SIG-M5 treated with dmso at 0.1 percent for 504 hours (cell line): ENCODE measurements around the gene KIRREL2.

Experiments
- DNase-seq: peaks from one replicate; lab custom pipeline; 2025; ENCODE audit not compliant: unreplicated experiment; lab: John Stamatoyannopoulos, UW

Gene KIRREL2

DNA sequence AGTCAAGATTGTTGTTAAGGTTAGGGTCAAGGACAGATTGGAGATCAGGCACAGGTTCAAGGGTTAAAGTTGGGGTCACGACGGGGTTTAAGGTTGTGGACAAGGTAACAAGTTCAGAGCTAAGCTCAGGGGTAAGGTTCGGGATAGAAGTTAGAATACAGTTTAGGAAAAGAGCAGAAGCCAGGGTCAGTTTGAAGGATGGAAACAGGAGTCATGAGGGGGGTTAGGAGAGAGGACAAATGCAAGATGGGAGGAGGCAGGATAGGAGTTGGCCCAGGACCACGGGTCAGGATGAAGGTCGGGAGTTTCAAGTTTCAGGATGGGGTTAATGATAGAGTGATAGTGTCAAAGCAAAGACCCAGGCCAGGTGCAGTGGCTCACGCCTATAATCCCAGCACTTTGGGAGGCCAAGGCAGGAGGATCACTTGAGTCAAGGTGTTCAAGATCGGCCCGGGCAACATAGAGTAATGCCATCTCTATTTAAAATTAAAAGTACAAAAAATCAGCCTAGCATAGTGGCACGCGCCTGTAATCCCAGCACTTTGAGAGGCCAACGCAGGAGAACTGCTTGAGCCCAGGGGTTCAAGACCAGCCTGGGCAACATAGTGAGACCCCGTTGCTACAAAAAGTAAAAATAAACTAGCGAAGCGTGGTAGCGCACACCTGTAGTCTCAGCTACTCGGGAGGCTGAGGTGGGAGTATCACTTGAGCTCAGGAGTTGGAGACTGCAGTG, 12.1 kb upstream of the KIRREL2 start:
- DNase-seq: no peak

DNA sequence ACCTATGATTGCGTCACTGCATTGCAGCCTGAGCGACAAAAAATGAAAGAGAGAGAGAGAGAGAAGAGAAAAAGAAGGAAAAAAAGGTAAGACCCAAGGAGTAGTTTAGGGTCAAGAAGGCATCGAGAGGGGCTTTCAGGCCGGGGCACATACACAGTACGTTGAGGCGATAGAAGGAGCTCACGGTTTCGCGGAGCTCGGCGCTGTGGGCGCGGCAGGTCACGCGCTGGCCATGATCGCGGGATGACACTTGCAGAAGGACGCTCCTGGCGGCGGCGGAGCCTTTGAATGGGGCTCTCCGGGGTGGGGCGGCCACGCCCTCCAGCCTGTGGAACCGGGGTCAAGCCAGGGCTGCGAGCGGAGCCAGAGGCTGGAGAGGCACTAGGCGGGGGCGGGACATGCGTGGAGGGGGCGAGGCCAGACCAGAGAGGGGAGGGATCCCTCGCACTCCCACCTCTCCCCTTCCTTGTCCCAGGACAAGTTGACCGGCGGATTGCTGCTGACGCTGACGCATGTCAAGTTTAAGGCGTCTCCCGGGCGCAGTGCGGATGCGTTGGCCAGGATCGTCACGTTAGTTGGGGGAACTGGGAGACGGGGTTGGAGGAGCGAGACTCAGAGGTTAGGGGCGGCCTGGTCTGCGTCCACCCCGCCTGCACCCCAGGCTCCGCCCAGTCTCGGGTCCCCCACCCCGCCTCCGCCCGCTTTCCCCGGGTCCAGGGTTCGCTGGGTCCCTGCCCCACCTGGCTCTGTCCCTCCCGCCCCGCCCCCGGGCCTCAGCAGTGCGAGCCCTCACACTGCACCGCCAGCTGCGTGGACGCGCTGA, 11.3 kb upstream of the KIRREL2 start:
- DNase-seq: no peak

GRCh38 chr19:35846038-35846668, 10.6 kb upstream of the KIRREL2 start:
- no peak for DNase-seq

GRCh38 chr19:35847911-35848310, 8.8 kb upstream of the KIRREL2 start:
- no peak for DNase-seq

GRCh38 chr19:35848486-35848885, 8.2 kb upstream of the KIRREL2 start:
- no peak for DNase-seq

- DNase-seq: no peak
Observed at GRCh38 chr19:35848919-35849505, 7.7 kb upstream of the KIRREL2 start.

DNA sequence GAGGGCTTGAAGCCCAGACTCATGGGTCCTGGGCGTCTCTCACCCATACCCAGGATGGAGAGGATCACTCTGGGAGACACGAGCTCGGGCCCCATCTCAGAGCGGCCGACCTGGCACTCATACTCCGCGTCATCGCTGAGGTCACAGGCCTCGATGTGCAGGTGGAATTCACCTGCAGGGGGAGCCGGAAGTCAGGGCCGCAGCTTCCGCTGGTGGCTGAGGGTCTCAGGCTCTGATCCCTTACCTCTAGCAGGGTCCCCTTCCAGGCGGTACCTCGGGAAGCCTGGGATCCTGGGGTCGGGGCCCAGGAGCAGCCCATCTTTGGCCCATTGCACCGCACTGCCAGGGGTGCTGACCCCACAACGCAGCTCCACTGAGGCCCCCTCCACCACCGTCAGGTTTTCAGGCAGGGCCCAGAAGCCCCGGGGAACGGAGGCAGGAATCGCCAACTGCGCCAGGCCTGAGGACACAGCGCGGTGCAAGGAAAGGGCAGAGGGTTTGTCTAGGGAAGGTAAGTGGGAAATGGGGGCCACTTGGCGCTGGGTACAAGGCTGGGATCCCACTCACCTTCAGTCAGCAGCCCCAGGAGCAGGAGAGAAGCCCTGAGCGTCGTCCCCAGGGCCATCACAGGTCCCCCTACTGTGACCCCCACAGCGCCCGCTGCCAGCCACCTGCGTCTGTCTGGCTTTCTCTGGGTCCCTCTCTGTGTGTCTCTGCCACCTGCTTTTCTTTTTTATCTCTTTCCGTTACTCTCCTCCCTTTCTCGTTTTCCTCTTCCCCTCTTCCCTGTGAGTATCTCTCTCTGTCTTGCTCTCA, 5.3 kb upstream of the KIRREL2 start:
- no peak for DNase-seq

DNA sequence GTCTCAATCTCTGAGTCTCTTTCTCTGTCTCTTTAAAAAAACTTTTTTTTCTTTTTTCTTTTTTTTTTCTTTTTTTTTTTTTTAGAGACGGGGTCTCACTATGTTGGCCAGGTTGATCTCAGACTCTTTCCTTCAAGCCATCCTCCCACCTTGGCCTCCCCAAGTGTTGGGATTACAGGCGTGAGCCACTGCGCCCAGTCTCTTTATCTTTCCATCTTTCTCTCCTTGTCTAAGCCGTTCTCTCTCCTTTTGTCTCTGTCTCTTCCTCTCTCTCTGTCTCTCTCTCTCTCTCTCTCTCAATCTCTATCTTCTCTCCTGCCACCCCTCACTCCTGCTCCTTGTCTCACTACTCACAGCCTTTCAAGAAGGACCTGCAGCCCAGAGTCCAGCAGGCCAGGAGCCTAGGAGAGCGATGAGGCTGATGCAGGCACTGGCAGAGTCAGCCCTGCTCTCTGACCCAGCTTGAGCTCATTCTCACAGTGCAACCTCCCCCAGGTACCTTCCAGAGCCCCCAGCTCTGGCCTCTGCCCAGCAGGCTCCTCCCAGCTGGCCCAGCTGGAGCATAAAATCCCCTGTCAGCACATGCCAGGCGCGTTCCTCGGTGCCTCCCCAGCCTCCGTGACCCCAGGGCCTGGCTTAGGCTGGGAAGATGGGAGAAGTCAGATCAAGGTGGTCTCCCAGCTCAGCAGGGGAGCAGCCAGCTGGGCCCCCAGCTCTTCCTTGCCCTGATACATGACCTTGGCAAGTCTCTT, 4.5 kb upstream of the KIRREL2 start, which contains the start of gene NPHS1:
NPHS1 (minus strand) TSS at position 476 of the 752 bp plus-strand sequence. CDS start 667 bp downstream, outside the sequence.
- DNase-seq: no peak

DNA sequence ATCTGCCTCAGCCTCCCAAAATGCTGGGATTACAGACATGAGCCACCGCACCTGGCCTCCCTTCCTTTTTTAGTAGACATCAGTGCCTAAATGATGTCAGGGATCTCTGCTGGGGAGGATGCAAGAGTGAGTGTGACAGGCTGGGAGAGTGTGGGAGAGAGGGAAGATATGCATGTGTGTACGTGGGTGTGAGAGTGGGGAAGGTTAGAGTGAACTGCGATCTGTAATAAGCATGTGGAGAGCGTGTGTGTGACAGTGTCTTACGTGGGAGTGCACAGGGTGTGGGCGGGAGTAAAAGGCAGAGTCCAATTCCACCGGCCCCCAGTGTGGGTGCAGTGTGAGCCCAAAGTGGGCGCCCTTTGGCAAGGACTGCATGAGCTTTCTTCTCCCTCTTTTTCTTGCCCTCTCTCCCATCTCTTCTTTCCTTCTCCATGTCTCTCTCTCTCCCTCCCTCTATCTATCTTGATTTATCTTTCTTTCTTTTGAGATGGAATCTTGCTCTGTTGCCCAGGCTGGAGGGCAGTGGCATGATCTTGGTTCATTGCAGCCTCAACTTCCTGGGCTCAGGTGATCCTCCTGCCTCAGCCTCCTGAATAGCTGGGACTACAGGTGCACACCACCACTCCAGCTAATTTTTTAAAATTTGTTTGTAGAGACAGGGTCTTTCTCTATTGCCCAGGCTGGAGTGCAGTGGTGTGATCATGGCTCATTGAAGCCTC, 3.5 kb upstream of the KIRREL2 start:
- DNase-seq: no peak

DNA sequence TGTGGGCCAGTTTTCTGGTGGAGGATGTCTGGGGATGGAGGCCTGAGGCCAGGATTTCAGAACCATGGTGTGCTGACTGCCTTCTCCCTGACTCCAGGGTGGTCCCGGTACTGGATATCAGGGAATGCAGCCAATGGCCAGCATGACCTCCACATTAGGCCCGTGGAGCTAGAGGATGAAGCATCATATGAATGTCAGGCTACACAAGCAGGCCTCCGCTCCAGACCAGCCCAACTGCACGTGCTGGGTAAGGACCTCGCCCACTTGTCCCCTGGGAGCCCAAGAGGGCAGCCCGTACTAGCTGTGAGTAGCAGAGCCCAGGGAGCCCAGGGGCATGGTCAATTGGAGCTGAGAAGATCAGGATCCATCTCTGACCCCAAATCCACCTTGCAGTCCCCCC, 1.6 kb downstream of the KIRREL2 start:
- no peak for DNase-seq

DNA sequence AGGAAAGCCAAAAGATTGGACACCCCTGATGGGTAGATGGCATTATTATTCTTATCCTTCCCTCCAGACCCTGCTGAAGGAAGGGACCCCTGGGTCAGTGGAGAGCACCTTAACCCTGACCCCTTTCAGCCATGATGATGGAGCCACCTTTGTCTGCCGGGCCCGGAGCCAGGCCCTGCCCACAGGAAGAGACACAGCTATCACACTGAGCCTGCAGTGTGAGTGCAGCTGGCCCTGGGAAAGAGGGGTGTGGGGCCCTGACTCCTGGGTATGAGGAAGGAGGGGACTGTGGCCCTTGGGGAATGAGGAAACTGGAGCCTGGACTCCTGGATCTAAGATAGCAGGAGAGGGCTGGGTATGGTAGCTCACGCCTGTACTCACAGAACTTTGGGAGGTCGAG, 2.7 kb downstream of the KIRREL2 start:
- DNase-seq: no peak

DNA sequence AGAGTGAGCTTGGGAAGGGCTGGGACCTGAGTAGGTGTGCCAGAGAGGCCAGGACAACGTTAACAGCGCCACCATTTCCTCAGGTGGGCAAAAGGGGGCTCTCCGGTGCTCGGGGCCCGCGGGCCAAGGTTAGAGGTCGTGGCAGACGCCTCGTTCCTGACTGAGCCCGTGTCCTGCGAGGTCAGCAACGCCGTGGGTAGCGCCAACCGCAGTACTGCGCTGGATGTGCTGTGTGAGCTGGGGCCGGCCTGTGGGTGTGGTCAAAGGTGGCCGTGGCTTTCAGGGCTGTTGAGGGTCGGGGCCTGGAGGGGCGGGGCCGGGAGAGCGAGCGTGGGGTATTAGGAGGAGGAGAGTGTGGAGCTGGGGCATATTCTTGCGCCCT, 3.7 kb downstream of the KIRREL2 start:
- no peak for DNase-seq

DNA sequence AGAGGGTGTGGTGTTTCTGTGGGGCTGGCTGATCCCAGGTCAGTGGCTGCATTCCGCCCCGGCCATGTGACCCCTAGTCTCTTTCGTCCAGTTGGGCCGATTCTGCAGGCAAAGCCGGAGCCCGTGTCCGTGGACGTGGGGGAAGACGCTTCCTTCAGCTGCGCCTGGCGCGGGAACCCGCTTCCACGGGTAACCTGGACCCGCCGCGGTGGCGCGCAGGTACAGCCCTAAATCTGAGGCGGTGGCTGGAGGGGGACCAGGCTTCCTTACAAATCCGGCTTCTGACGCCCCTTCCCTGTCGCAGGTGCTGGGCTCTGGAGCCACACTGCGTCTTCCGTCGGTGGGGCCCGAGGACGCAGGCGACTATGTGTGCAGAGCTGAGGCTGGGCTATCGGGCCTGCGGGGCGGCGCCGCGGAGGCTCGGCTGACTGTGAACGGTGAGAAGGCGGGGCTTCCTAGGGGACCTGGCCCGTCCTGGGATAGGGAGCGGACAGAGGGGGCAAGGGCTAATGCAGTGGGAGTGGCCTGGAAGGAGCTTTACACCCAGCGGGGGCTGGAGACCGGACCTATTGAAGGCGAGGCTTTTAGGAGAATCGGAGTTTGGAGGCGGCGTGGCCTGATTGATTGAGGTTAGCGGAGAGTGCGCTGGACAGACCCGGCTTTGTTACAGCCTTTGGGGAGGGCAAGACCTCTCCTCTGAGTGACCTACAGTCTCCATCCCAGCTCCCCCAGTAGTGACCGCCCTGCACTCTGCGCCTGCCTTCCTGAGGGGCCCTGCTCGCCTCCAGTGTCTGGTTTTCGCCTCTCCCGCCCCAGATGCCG, 4.3 kb downstream of the KIRREL2 start:
- DNase-seq: no peak

GRCh38 chr19:35861640-35862160, 5.0 kb downstream of the KIRREL2 start:
- DNase-seq: no peak

DNA sequence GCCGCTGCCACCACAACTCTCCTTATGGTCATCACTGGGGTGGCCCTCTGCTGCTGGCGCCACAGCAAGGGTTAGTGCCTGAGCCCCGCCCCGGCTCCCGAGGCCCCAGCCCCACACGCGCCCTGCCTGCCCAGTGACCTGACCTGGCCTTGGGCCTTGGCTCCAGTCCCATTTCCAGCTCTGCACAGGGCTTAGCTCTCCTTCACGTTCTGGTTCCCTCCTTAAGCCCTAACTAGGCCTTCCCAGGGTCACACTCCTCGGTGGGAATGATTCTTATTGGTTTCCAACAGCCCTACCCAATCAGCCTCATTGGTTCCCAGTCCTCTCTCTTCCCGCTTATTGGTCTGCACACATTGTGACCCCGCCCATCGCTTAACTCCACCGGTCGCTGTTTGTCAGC, 5.8 kb downstream of the KIRREL2 start:
- DNase-seq: no peak

GRCh38 chr19:35863018-35863417, 6.3 kb downstream of the KIRREL2 start:
- DNase-seq: no peak

DNA sequence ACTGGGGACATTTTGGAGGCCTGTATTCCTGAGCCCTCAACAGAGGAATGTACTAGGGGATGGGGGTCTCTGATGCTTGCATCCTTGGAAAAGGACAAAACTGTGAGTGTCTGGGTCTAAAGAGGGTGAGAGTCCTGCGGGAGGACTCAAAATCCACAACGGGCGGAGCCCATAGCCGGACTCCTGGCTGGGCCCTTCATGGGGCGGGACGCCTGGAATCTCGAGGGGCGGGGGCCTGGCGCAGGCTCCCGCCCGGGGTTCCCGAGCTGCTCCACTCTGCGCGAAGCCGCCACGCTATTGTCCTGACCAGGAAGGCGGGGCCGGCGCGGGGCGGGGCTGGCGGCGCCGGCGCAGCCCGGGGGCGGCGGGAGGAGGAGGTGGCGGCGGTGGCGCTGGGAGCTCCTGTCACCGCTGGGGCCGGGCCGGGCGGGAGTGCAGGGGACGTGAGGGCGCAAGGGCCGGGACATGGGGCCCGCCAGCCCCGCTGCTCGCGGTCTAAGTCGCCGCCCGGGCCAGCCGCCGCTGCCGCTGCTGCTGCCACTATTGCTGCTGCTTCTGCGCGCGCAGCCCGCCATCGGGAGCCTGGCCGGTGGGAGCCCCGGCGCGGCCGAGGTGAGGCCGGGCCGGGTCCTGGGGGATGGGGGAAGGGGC, 11.6 kb downstream of the KIRREL2 start, which contains the start of gene APLP1:
APLP1 (plus strand) TSS at position 403 of the 651 bp plus-strand sequence; CDS start at position 466, 63 bp downstream.
- DNase-seq: peak; percentile 45
